SJCRH30 (cell line): ENCODE results near the gene WDR70. TPM values are rescaled to one million over a fixed set of nuclear protein-coding genes. Genes with fewer than 3 reads are reported as not detected.

ENCODE experiments used
- total RNA-seq: library from RNA; depleted of rRNA; stranded (reverse); fragments of >200 nt; shearing (Covaris generic); gene quantifications from 2 replicates; pipeline ENCODE4 v1.2.3, GENCODE V29; 2014; rRNA removed

Gene WDR70
- total RNA-seq, 1 experiment from 2014 or later, result 47.8 TPM

Other genes starting within 250 kb of the WDR70 start
- gene CPLANE1, start 129.9 kb upstream of the WDR70 start, total RNA-seq, result 26.9 and 34.2 TPM in 2 replicates
- gene NUP155, start 8.2 kb upstream of the WDR70 start, total RNA-seq, result 125 and 133 TPM in 2 replicates